ENCODE results near the gene DNAJC4. TPM values are rescaled to one million over a fixed set of nuclear protein-coding genes. Genes with fewer than 3 reads are reported as not detected.

Gene DNAJC4
- total and polyA plus RNA-seq, 2 of the 8 experiments (the other 6 are each of a cell fraction or from before 2014, with no cell fraction given): 14.6 to 31.0 TPM

DNA sequence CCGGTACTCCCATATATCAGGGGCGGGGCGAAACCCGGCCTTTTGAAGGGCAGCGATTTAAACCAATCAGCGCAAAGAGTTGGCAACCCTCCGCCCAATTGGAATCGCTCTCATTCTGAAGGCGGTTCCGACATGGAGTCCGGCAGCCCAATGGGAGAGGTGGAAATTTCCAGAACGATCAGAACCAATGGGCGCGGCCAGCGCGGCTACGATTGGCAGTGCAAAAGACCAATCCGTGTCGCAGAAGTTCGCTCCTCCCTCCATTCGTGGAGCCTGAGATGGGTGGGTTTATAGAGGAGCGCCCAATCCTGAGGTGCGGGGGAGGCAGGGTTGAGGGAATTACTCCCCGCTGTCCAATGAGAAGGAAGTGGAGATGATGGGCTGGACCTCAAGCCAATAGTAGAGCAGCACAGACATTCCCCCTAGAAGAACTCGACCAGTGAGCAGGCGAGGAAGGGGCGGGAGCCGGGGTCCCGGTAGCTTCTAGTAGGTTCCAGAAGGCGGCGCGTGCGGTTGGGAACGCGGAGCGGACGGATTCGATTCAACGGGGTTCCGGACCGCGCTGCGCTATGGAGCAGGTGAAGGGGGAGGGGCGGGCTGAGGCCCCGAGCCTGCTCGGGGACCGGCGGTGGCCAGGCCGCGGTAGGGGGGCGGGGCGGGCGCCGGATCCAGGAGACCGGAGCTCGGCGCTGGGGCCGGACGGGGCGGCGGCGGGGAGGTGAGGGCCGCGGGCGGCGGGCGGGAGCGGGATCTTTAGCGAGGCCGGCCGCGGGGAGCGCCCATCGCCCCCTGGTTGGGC lies 44.5 kb upstream of the DNAJC4 start, which contains the start of gene STIP1 (continued):
- peak; percentile 45; the same call in 1 of the 2 replicates for TF ChIP-seq PHF8 (conservative IDR thresholded peaks at IDR 0.05; ENCODE audit: low read depth, low read length)
- TF ChIP-seq JUN (IDR thresholded peaks at IDR 0.05; ENCODE audit: low read depth, low read length): no peak
- TF ChIP-seq NRF1 (IDR thresholded peaks at IDR 0.05; ENCODE audit: low read depth, low read length): no peak
- TF ChIP-seq EGR1 (IDR thresholded peaks at IDR 0.05; ENCODE audit: borderline replicate concordance, low read depth, low read length): peak; percentile 75; the same call in 1 of the 2 replicates
- TF ChIP-seq NANOG (IDR thresholded peaks at IDR 0.05; ENCODE audit: insufficient read depth, low read depth, low read length, poor library complexity, severe bottlenecking): peak; percentile 4
- TF ChIP-seq, protein P1, sequence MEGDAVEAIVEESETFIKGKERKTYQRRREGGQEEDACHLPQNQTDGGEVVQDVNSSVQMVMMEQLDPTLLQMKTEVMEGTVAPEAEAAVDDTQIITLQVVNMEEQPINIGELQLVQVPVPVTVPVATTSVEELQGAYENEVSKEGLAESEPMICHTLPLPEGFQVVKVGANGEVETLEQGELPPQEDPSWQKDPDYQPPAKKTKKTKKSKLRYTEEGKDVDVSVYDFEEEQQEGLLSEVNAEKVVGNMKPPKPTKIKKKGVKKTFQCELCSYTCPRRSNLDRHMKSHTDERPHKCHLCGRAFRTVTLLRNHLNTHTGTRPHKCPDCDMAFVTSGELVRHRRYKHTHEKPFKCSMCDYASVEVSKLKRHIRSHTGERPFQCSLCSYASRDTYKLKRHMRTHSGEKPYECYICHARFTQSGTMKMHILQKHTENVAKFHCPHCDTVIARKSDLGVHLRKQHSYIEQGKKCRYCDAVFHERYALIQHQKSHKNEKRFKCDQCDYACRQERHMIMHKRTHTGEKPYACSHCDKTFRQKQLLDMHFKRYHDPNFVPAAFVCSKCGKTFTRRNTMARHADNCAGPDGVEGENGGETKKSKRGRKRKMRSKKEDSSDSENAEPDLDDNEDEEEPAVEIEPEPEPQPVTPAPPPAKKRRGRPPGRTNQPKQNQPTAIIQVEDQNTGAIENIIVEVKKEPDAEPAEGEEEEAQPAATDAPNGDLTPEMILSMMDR (IDR thresholded peaks at IDR 0.05; ENCODE audit: control extremely low read depth in 1 of 3, insufficient read depth in 1 of 3, low read depth in 1 of 3, low read length in 3 of 3): peak; percentile 35 to 50 (median 42)
- peak; percentile 40; the same call in 1 of the 2 replicates for TF ChIP-seq TCF12 (IDR thresholded peaks at IDR 0.05; ENCODE audit: low read depth, low read length)
- TF ChIP-seq POLR2A (IDR thresholded peaks at IDR 0.05; ENCODE audit: control extremely low read depth in 1 of 2, low read depth in 2 of 2, low read length in 2 of 2): peak in 1 of 2 experiments; percentile 47; a peak in 2 of 3 replicates
- TF ChIP-seq ATF2 (IDR thresholded peaks at IDR 0.05; ENCODE audit: low read length): no peak
- no peak for TF ChIP-seq HDAC6 (IDR thresholded peaks at IDR 0.05; ENCODE audit: low read depth, low read length)
- no peak for TF ChIP-seq ZNF274 (IDR thresholded peaks at IDR 0.05; ENCODE audit: borderline replicate concordance, extremely low read depth, low read length)
- TF ChIP-seq CBX8 (IDR thresholded peaks at IDR 0.05; ENCODE audit: borderline replicate concordance, low read depth, low read length): no peak
- no peak for TF ChIP-seq ASH2L (IDR thresholded peaks at IDR 0.05; ENCODE audit: low read length)
- TF ChIP-seq, protein P2, sequence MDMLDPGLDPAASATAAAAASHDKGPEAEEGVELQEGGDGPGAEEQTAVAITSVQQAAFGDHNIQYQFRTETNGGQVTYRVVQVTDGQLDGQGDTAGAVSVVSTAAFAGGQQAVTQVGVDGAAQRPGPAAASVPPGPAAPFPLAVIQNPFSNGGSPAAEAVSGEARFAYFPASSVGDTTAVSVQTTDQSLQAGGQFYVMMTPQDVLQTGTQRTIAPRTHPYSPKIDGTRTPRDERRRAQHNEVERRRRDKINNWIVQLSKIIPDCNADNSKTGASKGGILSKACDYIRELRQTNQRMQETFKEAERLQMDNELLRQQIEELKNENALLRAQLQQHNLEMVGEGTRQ (IDR thresholded peaks at IDR 0.05; ENCODE audit: low read length): no peak
- no peak for TF ChIP-seq KDM5A (IDR thresholded peaks at IDR 0.05; ENCODE audit: low read length)
- peak; percentile 88 for TF ChIP-seq MAX (IDR thresholded peaks at IDR 0.05)
- peak; percentile 52 for TF ChIP-seq TBP (IDR thresholded peaks at IDR 0.05; ENCODE audit: low read depth, low read length)
- no peak for TF ChIP-seq JUND (IDR thresholded peaks at IDR 0.05; ENCODE audit: low read length)
- TF ChIP-seq BCL11A (IDR thresholded peaks at IDR 0.05; ENCODE audit: low read depth in 2 of 2, low read length in 2 of 2): no peak

Measured in H1 (cell line).